ENCODE measurements around the gene MYO18A. TPM values are rescaled to one million over a fixed set of nuclear protein-coding genes. Genes with fewer than 3 reads are reported as not detected.

The MYO18A gene
- total and polyA plus RNA-seq, 2 of the 4 experiments (the other 2 are of a cell fraction), result 22.4 to 39.1 TPM

DNA sequence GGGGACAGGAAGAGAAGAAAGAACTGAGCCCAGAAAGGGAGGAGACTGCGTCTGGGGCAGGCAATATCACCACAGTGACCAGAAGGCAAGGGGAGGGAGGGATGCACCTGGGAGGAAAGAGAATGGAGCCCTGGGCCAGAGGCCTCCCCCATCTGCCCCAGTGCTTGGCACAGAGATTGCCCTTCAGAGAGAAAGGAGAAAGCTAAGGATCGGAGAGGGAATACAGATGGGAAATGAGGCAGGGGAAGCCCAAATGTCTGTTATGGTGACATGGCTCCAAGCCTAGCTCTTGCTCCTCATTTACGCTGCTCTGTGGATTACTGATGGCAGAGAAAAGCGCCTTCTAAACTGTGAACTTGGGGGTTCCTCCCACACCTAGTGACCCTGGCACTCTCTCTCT lies 90.1 kb downstream of the MYO18A start:
- no peak overlapping the region for H4K8ac ChIP-seq (ENCODE audit: low read depth in 2 of 2, low read length in 2 of 2)
- ChIA-PET POLR2A (ENCODE audit: unreplicated experiment) (no interaction called here), CTCF (no interaction called here)
- H2BK5ac ChIP-seq (ENCODE audit: low read depth, low read length, poor library complexity, severe bottlenecking), result no peak overlapping the region
- H3K9me3 ChIP-seq (ENCODE audit: control insufficient read depth, insufficient read depth, low read length), result no peaks in the 10 kb centered on the region
- H3K4me1 ChIP-seq (ENCODE audit: control insufficient read depth, insufficient read depth, low read length), result no peaks in the 10 kb centered on the region; the same call in 1 of the 2 replicates
- H3K4ac ChIP-seq (ENCODE audit: low read depth, low read length), result no peak overlapping the region
- no peak overlapping the region for H2BK15ac ChIP-seq (ENCODE audit: low read depth, low read length)
- no peak overlapping the region for H3K4me3 ChIP-seq (ENCODE audit: insufficient read depth, low read depth, low read length)
- H3K27me3 ChIP-seq (ENCODE audit: control insufficient read depth, insufficient read depth, low read length), result no peaks in the 10 kb centered on the region
- no peaks in the 10 kb centered on the region for H3K79me1 ChIP-seq (ENCODE audit: low read depth in 1 of 2, low read length in 2 of 2)
- H3K9me1 ChIP-seq (ENCODE audit: insufficient read depth, low read length), result no peaks in the 10 kb centered on the region
- H4K20me1 ChIP-seq (ENCODE audit: insufficient read depth, low read length), result no peaks in the 10 kb centered on the region; the same call in 1 of the 2 replicates
- H2AK5ac ChIP-seq (ENCODE audit: low read depth, low read length), result no peak overlapping the region
- no peak overlapping the region for H3K14ac ChIP-seq (replicated peaks; ENCODE audit: low read depth, low read length)
- intact Hi-C loops (cut with micrococcal nuclease) (no loop called here), in situ Hi-C loops (cut with MboI; ENCODE audit: low sequenced_read_pairs) (no loop called here), dilution Hi-C loops (cut with HindIII; ENCODE audit: low sequenced_read_pairs, unreplicated experiment) (no loop called here)
- no peak overlapping the region for H3K27ac ChIP-seq (ENCODE audit: insufficient read depth, low read length)
- 80% methylated on average over 1 of the region's 4 CpGs; no CpG with 5 or more reads in 1 of the 2 experiments for WGBS, 2 experiments (ENCODE audit: extremely low coverage in 2 of 2, insufficient read length in 1 of 2)
- peaks cover 77% of the 10 kb centered on the region for H3K36me3 ChIP-seq (ENCODE audit: control insufficient read depth, insufficient read depth, low read length)
- DNase-seq (no peak), ATAC-seq (ENCODE audit: low read depth) (no peak)
- no peak overlapping the region for H4K5ac ChIP-seq (ENCODE audit: low read depth, low read length)
- H4K91ac ChIP-seq (ENCODE audit: insufficient read depth, low read depth, low read length), result no peak overlapping the region
- TF ChIP-seq, protein P1, sequence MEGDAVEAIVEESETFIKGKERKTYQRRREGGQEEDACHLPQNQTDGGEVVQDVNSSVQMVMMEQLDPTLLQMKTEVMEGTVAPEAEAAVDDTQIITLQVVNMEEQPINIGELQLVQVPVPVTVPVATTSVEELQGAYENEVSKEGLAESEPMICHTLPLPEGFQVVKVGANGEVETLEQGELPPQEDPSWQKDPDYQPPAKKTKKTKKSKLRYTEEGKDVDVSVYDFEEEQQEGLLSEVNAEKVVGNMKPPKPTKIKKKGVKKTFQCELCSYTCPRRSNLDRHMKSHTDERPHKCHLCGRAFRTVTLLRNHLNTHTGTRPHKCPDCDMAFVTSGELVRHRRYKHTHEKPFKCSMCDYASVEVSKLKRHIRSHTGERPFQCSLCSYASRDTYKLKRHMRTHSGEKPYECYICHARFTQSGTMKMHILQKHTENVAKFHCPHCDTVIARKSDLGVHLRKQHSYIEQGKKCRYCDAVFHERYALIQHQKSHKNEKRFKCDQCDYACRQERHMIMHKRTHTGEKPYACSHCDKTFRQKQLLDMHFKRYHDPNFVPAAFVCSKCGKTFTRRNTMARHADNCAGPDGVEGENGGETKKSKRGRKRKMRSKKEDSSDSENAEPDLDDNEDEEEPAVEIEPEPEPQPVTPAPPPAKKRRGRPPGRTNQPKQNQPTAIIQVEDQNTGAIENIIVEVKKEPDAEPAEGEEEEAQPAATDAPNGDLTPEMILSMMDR (conservative IDR thresholded peaks at IDR 0.05; ENCODE audit: low read depth, low read length), result no peak
- no peak for TF ChIP-seq SMC3 (IDR thresholded peaks at IDR 0.05; ENCODE audit: low read depth, low read length)
- no peak for TF ChIP-seq RFX5 (IDR thresholded peaks at IDR 0.05; ENCODE audit: low read depth, low read length)
- TF ChIP-seq MAFK (IDR thresholded peaks at IDR 0.05; ENCODE audit: low read depth, low read length), result no peak
- no peak overlapping the region for H3K9ac ChIP-seq (ENCODE audit: low read depth, low read length)
- H2AK9ac ChIP-seq (replicated peaks; ENCODE audit: low read depth, low read length, poor library complexity), result no peak overlapping the region
- no TSS peak for BruUV-seq (replicated peaks)
- no peak overlapping the region for H3K18ac ChIP-seq (ENCODE audit: low read depth, low read length)
- no peak overlapping the region for H2BK20ac ChIP-seq (ENCODE audit: low read depth, low read length)
- no peak overlapping the region for H2BK120ac ChIP-seq (ENCODE audit: low read depth, low read length)
- no peak overlapping the region for H3K56ac ChIP-seq (ENCODE audit: extremely low read depth, insufficient read depth, low read length)
- no peak overlapping the region for H3K23ac ChIP-seq (ENCODE audit: low read depth, low read length)
- no peak overlapping the region for H3K4me2 ChIP-seq (ENCODE audit: low read depth, low read length)
- H2AFZ ChIP-seq (replicated peaks; ENCODE audit: low read length, poor library complexity), result no peak overlapping the region

Data from IMR-90 (cell line).